GM18499 (cell line): ENCODE measurements around the gene FUT2.
"Not testable (repeated sequence)": the region's sequence is repeated elsewhere in the genome, so short reads cannot be mapped to it uniquely, and the experiment has no call there.

Experiments
- ATAC-seq: cut with Tn5 transposase; IDR thresholded peaks from one replicate; pipeline ENCODE4 v1.9.1; 2021; ENCODE audit warnings: moderate number of reproducible peaks; ENCODE audit not compliant: insufficient read depth, unreplicated experiment

FUT2 gene

GRCh38 chr19:48695743-48696352 is at the start of gene FUT2:
Gene FUT2 (plus strand): TSS chr19:48695971. CDS start chr19:48702957, 6,986 bp downstream.
- ATAC-seq: no peak

DNA sequence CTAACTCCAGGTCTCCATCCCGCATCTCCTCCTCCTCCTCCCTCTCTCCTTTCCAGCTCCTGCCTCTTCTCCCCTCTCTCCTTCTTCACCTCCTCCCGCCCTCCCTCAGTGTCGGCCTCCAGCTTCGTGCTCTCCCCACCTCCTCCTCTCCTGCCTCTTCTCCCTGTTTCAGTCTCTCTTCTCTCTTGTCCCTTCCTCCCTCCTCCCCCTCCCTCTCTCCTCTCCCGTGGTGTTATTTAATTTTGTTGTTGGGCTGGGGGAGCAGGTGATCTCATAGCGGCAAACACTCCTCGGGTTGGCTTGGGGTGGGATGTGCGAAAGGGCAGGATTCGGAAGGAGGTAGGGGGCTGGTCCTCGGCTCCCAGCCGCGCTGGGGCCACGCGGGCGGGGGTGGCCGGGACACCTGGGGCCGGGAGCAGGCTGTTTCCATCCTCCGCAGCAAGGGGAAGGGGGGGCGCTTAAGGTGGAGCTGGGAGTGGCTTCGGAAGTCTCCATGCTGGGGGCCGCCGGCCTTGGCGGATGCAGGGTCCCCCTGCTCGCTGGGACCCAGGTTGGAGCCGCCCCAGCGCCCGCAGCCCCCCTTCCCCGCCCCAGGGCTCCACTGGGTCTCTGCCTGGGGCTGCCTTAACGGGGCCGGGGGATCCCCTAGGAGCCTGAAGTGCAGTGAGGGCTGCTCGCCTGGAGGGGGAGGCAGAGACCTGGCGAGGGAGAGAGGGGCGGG is 49.6 kb upstream of the FUT2 start, which contains the start of gene CA11:
CA11 (minus strand) TSS at position 187 of the 721 bp plus-strand sequence. CDS start 555 bp downstream, outside the sequence.
- no peak for ATAC-seq

- ATAC-seq: no peak
These were observed 49.0 kb upstream of the FUT2 start for GRCh38 chr19:48646722-48647216.

DNA sequence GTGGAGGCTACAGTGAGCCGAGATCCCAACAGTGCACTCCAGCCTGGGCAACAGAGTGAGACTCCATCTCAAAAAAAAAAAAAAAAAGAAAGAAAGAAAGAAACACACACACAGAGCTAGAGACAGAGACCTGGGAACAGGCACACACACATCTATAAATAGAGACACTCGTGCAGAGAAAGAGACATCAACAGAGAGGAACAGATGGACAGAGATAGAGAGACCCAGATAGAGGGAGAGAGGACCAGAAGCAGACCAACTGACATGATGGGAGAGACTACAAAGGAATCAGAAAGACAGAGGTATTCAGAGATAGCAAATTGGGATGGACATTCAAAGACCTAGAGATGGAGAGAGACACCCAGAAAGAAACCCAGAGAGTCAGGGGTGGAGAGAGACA is 47.6 kb upstream of the FUT2 start:
- no peak for ATAC-seq

- no peak for ATAC-seq
These were observed 44.6 kb upstream of the FUT2 start for GRCh38 chr19:48650974-48651682.

DNA sequence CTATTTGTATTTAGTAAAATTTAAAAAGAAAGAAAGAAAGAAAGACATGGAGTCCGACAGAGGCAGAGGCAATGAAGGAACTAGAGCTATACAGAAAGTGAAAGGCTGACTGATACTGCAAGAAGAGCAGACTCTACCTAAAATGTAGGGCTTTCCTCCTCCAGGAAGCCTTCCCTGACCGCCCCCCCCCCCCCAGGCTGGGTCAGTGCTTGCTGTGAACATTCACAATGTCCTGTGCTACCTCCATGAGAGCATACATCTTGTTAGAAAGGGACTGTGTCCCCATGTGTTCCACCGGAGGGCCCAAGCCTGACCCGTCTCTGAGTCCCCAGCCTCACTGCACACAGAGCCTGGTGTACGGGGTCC is 44.1 kb upstream of the FUT2 start:
- ATAC-seq: no peak

- ATAC-seq: no peak
These were observed 41.3 kb upstream of the FUT2 start for GRCh38 chr19:48654299-48655059.

- ATAC-seq: no peak
These were observed 38.8 kb upstream of the FUT2 start for GRCh38 chr19:48656840-48657474.

DNA sequence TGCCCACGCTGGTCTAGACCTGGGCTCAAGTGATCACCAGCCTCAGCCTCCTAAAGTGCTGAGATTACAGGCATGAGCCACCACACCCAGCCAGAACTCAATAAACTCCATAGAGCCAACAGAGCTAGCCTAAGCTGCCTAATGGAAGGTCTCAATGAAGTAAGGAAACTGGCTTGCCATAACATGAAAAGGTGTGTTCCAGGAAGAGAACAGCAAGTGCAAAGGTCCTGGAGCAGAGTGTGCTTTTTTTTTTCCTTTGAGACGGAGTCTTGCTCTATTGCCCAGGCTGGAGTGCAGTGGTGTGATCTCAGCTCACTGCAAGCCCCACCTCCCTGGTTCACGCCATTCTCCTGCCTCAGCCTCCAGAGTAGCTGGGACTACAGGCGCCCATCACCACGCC is 37.9 kb upstream of the FUT2 start:
- not testable (repeated sequence) for ATAC-seq

DNA sequence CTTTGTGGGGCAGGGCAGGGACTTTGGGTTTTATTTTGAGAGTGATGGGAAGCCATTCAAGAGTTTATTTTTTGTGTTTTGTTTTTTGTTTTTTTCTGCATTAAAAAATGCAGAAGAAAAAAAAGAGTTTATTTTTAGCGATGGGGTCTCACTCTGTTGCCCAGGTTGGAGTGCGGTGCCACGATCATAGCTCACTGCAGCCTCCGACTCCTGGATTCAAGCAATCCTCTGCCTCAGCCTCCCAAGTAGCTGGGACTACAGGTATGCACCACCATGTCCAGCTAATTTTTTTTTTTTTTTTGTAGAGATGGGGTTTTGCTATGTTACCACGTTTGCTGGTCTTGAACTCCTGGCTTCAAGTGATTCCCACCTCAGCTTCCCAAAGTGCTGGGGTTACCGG is 37.3 kb upstream of the FUT2 start:
- no peak for ATAC-seq

- ATAC-seq: no peak
These were observed 36.0 kb upstream of the FUT2 start for GRCh38 chr19:48659768-48660167.

GRCh38 chr19:48660852-48661710 is 34.7 kb upstream of the FUT2 start:
- no peak for ATAC-seq

GRCh38 chr19:48661711-48662090 is 34.1 kb upstream of the FUT2 start:
- no peak for ATAC-seq

GRCh38 chr19:48663667-48664066 is 32.1 kb upstream of the FUT2 start:
- ATAC-seq: no peak

DNA sequence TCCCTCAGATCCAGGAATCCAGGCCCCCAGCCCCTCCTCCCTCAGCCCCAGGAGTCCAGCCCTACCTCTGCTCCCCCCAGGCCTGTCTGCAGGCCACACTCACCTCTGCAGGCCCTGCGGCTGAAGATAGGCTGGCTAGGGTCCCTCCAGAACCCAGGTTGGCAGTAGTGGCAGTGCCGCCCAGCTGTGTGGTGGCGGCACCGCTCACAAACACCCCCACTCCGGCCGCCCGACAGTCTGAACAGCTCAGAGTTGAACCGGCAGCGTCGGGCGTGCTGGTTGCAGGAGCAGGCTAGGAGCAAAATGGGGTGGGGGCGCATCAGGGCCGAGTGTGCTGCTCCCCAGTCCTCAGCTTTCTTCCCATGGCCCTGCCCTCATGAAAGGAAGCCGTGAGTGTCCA is 31.3 kb upstream of the FUT2 start:
- no peak for ATAC-seq

DNA sequence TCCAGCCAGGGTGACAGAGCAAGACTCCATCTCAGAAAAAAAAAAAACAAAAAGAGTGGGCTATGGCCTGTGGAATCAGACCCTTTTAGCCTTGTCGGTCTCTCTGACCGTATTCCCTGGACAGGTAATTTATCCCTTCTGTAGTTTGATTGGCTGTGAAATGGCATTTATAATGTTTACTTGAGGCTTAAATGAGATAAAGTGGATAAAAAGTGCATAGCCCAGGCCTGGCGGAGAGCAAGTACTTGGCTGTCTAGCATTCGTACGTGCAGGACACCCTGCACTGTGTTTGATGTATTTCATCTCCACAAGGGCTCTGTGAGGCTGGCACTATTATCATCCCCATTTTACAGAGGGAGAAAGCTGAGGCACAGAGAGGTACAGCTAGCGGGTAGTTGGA is 30.0 kb upstream of the FUT2 start:
- ATAC-seq: no peak

- no peak for ATAC-seq
These were observed 27.4 kb upstream of the FUT2 start for GRCh38 chr19:48668332-48668731.

- no peak for ATAC-seq
These were observed 27.0 kb upstream of the FUT2 start for GRCh38 chr19:48668761-48669160.
